Activated CD4-positive, alpha-beta T cell treated with anti-CD3 and anti-CD28 coated beads, Interleukin-2, amount 10 ng/mL, durations not matched to agents 7 days and 5 days (primary cell): Measurements from ENCODE around the gene SLC25A47. TPM values are rescaled to one million over a fixed set of nuclear protein-coding genes. Genes with fewer than 3 reads are reported as not detected.

ENCODE experiments used
- CTCF ChIA-PET: fragments of 350-600 bp; sonication (Branson Sonifier 250); formaldehyde crosslinking; loops from one replicate; lab custom pipeline; 2021; ENCODE audit warnings: antibody characterized with exemption; lab: Charles Lee
- POLR2A ChIA-PET: fragments of 350-600 bp; sonication (Branson Sonifier 250); formaldehyde crosslinking; loops from one replicate; lab custom pipeline; 2021; ENCODE audit warnings: antibody characterized with exemption; lab: Charles Lee
- DNase-seq: peaks from one replicate; pipeline ENCODE4 v3.0.0-alpha.2; 2020
- H3K27ac Mint-ChIP-seq: one replicate; pipeline ENCODE4 v1.8.0; 2021; ENCODE audit warnings: mild to moderate bottlenecking, moderate library complexity, mixed read lengths
- H3K27me3 Mint-ChIP-seq: one replicate; pipeline ENCODE4 v1.8.0; 2021; ENCODE audit warnings: mixed read lengths
- H3K36me3 Mint-ChIP-seq: one replicate; pipeline ENCODE4 v1.8.0; 2021; ENCODE audit warnings: low read depth, mixed read lengths
- H3K4me1 Mint-ChIP-seq: one replicate; pipeline ENCODE4 v1.8.0; 2021; ENCODE audit warnings: mixed read lengths
- H3K4me3 Mint-ChIP-seq: one replicate; pipeline ENCODE4 v1.8.0; 2021; ENCODE audit warnings: mild to moderate bottlenecking, moderate library complexity, mixed read lengths
- H3K9me3 Mint-ChIP-seq: one replicate; pipeline ENCODE4 v1.8.0; 2021; ENCODE audit warnings: mixed read lengths
- total RNA-seq, 2 experiments: library from RNA; stranded (reverse); gene quantifications; one replicate each; pipeline ENCODE4 v1.2.3, GENCODE V29; 2021

SLC25A47 gene
- total RNA-seq, 2 experiments from 2014 or later = not detected

DNA sequence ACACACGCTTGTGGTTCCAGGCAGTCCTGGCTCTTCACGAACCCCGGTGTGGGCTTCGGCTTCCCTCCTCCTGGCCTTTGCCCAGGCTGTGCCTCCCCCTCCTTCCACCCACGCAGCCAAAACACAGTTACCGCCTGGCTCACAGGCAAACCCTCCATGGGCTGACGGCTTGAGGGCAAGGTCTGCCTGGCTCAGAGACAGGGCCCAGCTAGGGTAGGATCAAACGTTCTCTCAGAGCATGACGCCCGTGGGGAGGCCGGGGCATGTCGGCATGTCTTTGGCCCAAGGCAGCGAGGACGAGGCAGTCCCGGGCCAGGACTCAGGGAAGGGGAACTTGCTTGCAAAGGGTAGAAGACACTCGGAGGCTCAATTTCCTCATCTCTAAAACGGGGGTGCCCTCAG lies 2.1 kb downstream of the SLC25A47 start:
- H3K4me1 Mint-ChIP-seq = no peaks in the 10 kb centered on the region
- DNase-seq = no peak
- H3K9me3 Mint-ChIP-seq = no peaks in the 10 kb centered on the region
- no peaks in the 10 kb centered on the region for H3K27me3 Mint-ChIP-seq
- CTCF ChIA-PET = interaction anchor here (1.3 kb wide), 1 partner anchor 11 kb away, joined by 3 read pairs; no protein-coding TSS in a partner anchor
- no peaks in the 10 kb centered on the region for H3K36me3 Mint-ChIP-seq
- H3K4me3 Mint-ChIP-seq = no peak overlapping the region
- H3K27ac Mint-ChIP-seq = no peak overlapping the region
- POLR2A ChIA-PET = no interaction called here

GRCh38 chr14:100325958-100326357 lies 2.8 kb downstream of the SLC25A47 start:
- H3K36me3 Mint-ChIP-seq = no peaks in the 10 kb centered on the region
- H3K4me1 Mint-ChIP-seq = no peaks in the 10 kb centered on the region
- no peak overlapping the region for H3K27ac Mint-ChIP-seq
- ChIA-PET POLR2A (no interaction called here), CTCF (no interaction called here)
- no peak for DNase-seq
- H3K27me3 Mint-ChIP-seq = no peaks in the 10 kb centered on the region
- no peaks in the 10 kb centered on the region for H3K9me3 Mint-ChIP-seq
- no peak overlapping the region for H3K4me3 Mint-ChIP-seq

DNA sequence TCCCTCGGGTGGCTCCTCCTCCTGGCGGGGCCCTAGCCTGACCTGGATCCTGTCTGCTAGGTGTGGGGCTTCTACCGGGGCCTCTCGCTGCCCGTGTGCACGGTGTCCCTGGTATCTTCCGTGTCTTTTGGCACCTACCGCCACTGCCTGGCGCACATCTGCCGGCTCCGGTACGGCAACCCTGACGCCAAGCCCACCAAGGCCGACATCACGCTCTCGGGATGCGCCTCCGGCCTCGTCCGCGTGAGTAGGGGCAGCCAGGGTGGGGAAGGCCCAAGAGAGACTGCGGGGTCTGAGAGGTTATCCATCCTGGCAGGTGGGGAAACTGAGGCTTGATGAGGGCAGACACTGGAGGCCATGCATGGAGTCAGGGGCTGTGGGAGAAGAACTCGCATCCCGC lies 4.0 kb downstream of the SLC25A47 start:
- H3K9me3 Mint-ChIP-seq = no peaks in the 10 kb centered on the region
- H3K4me1 Mint-ChIP-seq = no peaks in the 10 kb centered on the region
- ChIA-PET CTCF (no interaction called here), POLR2A (no interaction called here)
- no peaks in the 10 kb centered on the region for H3K27me3 Mint-ChIP-seq
- DNase-seq = no peak
- no peak overlapping the region for H3K4me3 Mint-ChIP-seq
- no peak overlapping the region for H3K27ac Mint-ChIP-seq
- no peaks in the 10 kb centered on the region for H3K36me3 Mint-ChIP-seq

DNA sequence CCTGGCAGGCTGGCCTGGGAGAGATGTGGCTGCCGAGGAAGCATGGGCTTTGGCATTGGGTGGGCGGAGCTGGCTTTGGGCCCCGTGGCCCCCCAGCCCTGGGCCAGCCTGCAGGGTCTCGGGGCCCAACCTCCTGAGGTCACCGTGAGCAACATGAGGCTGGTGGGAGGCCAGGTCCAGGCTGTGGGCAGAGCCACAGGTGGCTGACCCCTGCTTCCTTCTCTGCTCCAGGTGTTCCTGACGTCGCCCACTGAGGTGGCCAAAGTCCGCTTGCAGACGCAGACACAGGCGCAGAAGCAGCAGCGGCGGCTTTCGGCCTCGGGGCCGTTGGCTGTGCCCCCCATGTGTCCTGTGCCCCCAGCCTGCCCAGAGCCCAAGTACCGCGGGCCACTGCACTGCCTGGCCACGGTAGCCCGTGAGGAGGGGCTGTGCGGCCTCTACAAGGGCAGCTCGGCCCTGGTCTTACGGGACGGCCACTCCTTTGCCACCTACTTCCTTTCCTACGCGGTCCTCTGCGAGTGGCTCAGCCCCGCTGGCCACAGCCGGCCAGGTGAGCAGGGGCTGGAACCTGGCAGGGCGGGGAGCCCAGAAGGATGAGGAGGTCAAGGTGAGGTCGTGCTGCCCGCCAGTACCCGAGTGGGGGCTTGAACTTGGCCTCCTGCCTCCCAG lies 5.5 kb downstream of the SLC25A47 start:
- Mint-ChIP-seq H3K9me3 (no peaks in the 10 kb centered on the region), H3K27me3 (no peaks in the 10 kb centered on the region), H3K4me1 (no peaks in the 10 kb centered on the region), H3K4me3 (no peak overlapping the region), H3K27ac (peak overlapping the region; percentile 54), H3K36me3 (no peaks in the 10 kb centered on the region)
- no peak for DNase-seq
- ChIA-PET POLR2A (no interaction called here), CTCF (interaction anchor here (0.5 kb wide), 1 partner anchor 142 kb away, joined by 3 read pairs; no protein-coding TSS in a partner anchor)

DNA sequence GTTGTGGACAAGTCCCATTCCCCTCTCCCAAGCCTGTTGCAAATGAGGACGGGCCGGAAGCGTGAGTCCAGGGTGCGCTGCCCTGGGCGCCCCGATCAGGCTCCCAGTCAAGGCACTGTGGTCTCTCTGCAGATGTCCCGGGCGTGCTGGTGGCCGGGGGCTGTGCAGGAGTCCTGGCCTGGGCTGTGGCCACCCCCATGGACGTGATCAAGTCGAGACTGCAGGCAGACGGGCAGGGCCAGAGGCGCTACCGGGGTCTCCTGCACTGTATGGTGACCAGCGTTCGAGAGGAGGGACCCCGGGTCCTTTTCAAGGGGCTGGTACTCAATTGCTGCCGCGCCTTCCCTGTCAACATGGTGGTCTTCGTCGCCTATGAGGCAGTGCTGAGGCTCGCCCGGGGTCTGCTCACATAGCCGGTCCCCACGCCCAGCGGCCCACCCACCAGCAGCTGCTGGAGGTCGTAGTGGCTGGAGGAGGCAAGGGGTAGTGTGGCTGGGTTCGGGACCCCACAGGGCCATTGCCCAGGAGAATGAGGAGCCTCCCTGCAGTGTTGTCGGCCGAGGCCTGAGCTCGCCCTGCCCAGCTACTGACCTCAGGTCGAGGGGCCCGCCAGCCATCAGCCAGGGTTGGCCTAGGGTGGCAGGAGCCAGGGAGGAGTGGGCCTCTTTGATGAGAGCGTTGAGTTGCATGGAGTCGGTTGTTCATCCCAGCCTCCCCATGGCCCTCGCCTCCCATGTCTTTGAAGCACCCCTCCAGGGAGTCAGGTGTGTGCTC lies 6.3 kb downstream of the SLC25A47 start:
- Mint-ChIP-seq H3K27ac (no peak overlapping the region), H3K36me3 (peaks cover under 1% of the 10 kb centered on the region), H3K27me3 (no peaks in the 10 kb centered on the region), H3K4me1 (no peaks in the 10 kb centered on the region), H3K9me3 (no peaks in the 10 kb centered on the region), H3K4me3 (no peak overlapping the region)
- POLR2A ChIA-PET = no interaction called here
- DNase-seq = no peak
- CTCF ChIA-PET = interaction anchor here (0.9 kb wide), 1 partner anchor 8 kb away, joined by 3 read pairs; no protein-coding TSS in a partner anchor

- Mint-ChIP-seq H3K4me3 (no peak overlapping the region), H3K4me1 (no peaks in the 10 kb centered on the region), H3K27me3 (no peaks in the 10 kb centered on the region), H3K27ac (no peak overlapping the region), H3K36me3 (peaks cover 6% of the 10 kb centered on the region), H3K9me3 (no peaks in the 10 kb centered on the region)
- ChIA-PET CTCF (interaction anchor here (0.9 kb wide), 1 partner anchor 8 kb away, joined by 3 read pairs; no protein-coding TSS in a partner anchor), POLR2A (no interaction called here)
- DNase-seq = no peak
Observed at GRCh38 chr14:100330007-100330344, 6.8 kb downstream of the SLC25A47 start.

DNA sequence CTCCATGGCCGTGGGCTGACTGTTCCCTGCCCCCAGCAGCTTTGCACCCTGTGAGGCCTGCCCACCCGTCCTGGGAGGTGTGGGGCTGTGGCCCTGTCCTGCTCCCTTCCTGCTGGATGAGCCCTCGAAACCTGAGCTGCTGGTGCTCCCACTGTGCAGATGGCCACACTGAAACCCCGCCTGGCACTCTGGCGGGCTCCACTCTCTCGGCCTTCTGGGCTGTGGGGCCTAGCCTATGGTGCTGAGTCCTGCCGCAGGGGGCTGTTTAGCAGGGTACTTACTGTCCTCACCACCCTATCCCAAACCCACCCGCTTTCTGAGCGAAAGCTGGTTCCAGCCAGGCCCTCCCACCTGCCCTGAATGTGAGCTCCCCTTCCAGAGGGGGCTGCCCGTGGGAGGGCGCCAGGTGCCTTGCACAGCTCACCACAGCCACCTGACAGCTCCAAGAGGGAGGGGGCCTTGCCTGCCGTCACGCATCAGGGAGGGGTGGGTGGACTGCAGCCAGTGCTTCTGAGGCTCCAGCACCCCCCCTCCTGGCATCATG lies 7.3 kb downstream of the SLC25A47 start:
- no peaks in the 10 kb centered on the region for H3K27me3 Mint-ChIP-seq
- no peaks in the 10 kb centered on the region for H3K9me3 Mint-ChIP-seq
- H3K4me1 Mint-ChIP-seq = no peaks in the 10 kb centered on the region
- H3K36me3 Mint-ChIP-seq = peaks cover 9% of the 10 kb centered on the region
- no peak overlapping the region for H3K4me3 Mint-ChIP-seq
- CTCF ChIA-PET = interaction anchor here (0.9 kb wide), 1 partner anchor 9 kb away, joined by 3 read pairs; no protein-coding TSS in a partner anchor
- no peak for DNase-seq
- no peak overlapping the region for H3K27ac Mint-ChIP-seq
- POLR2A ChIA-PET = no interaction called here

GRCh38 chr14:100332071-100332639 lies 9.0 kb downstream of the SLC25A47 start:
- Mint-ChIP-seq H3K4me1 (no peaks in the 10 kb centered on the region), H3K9me3 (no peaks in the 10 kb centered on the region), H3K36me3 (peaks cover 21% of the 10 kb centered on the region), H3K4me3 (no peak overlapping the region), H3K27ac (peak overlapping the region; percentile 31), H3K27me3 (no peaks in the 10 kb centered on the region)
- ChIA-PET CTCF (interaction anchor here (0.6 to 0.9 kb wide), 4 partner anchors 8 to 47 kb away, joined by 3 to 4 read pairs (median 4); no protein-coding TSS in a partner anchor), POLR2A (no interaction called here)
- no peak for DNase-seq

DNA sequence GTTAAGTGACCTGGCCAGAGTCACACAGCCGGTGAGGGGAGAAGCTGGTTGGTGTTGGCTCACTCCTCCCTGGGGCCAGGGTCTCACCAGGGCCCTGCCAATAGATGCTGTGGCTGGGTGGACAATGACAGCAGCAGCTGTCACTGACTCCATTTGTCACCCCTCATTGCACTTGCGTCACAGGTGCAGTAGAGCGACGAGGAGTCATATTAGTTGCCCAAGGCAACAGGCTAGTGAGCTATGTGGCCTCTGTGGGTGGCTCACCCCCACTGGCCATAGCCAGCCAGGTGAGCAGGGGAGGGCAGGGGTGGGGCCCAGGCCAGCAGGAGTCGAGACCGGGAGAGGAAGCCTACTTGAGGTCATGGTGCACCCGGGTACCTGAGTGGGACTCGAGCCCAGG lies 9.7 kb downstream of the SLC25A47 start:
- H3K4me1 Mint-ChIP-seq = no peaks in the 10 kb centered on the region
- no peaks in the 10 kb centered on the region for H3K9me3 Mint-ChIP-seq
- ChIA-PET CTCF (interaction anchor here (0.8 to 0.9 kb wide), 3 partner anchors 11 to 48 kb away, joined by 3 to 4 read pairs (median 3); no protein-coding TSS in a partner anchor), POLR2A (no interaction called here)
- no peak overlapping the region for H3K4me3 Mint-ChIP-seq
- no peaks in the 10 kb centered on the region for H3K27me3 Mint-ChIP-seq
- peaks cover 26% of the 10 kb centered on the region for H3K36me3 Mint-ChIP-seq
- H3K27ac Mint-ChIP-seq = no peak overlapping the region
- DNase-seq = no peak

DNA sequence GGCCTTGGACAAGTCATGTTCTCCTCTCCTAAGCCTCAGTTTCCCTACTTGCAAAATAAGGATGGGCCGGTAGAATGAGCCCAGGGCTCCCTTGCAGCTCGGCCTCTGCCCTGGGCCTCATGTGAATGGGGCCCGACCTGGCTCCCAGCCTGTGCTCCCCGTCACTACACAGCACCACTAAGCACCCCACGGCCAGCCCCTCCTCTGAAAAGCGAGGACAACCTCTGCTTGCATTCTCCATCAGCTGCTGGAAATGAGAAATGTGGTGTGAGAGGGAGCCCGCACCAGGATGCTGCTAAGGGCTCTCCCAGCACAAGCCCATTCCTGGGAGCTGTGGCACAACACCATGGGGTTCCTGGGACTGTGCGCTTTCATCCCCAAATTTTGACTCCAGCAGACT lies 10.2 kb downstream of the SLC25A47 start:
- H3K27me3 Mint-ChIP-seq = no peaks in the 10 kb centered on the region
- no peaks in the 10 kb centered on the region for H3K9me3 Mint-ChIP-seq
- peaks cover 26% of the 10 kb centered on the region for H3K36me3 Mint-ChIP-seq
- DNase-seq = no peak
- ChIA-PET CTCF (interaction anchor here (0.9 kb wide), 2 partner anchors 17 to 48 kb away, joined by 3 read pairs; no protein-coding TSS in a partner anchor), POLR2A (no interaction called here)
- no peak overlapping the region for H3K27ac Mint-ChIP-seq
- no peak overlapping the region for H3K4me3 Mint-ChIP-seq
- H3K4me1 Mint-ChIP-seq = no peaks in the 10 kb centered on the region

- Mint-ChIP-seq H3K9me3 (no peaks in the 10 kb centered on the region), H3K4me3 (no peak overlapping the region), H3K36me3 (peaks cover 26% of the 10 kb centered on the region), H3K27me3 (no peaks in the 10 kb centered on the region), H3K4me1 (no peaks in the 10 kb centered on the region), H3K27ac (no peak overlapping the region)
- ChIA-PET POLR2A (no interaction called here), CTCF (interaction anchor here (0.9 kb wide), 1 partner anchor 16 kb away, joined by 3 read pairs; no protein-coding TSS in a partner anchor)
- no peak for DNase-seq
Observed at GRCh38 chr14:100333827-100334226, 10.7 kb downstream of the SLC25A47 start.

DNA sequence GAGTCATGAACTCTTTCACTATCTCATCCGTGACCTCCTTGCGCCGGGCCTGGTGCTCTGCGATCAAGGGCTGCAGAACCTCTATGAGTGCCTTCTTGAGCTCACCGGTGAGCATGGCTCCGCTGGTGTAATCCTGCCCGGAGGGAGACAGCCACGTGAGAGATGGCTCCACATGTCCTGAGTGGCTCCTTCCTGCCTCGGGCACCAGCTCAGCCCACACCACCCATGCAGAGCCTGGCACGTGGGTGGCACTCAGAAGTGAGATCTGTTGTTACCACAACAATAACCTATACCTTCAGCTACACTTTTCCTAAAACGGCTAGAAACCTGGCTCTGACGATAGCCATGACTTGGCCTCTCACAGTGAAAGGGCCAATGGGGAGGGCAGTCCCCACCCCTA lies 11.8 kb downstream of the SLC25A47 start:
- H3K4me1 Mint-ChIP-seq = peaks cover under 1% of the 10 kb centered on the region
- H3K4me3 Mint-ChIP-seq = no peak overlapping the region
- CTCF ChIA-PET = no interaction called here
- POLR2A ChIA-PET = no interaction called here
- no peaks in the 10 kb centered on the region for H3K9me3 Mint-ChIP-seq
- no peak overlapping the region for H3K27ac Mint-ChIP-seq
- no peak for DNase-seq
- H3K27me3 Mint-ChIP-seq = no peaks in the 10 kb centered on the region
- H3K36me3 Mint-ChIP-seq = peaks cover 30% of the 10 kb centered on the region
